ENCODE measurements around the gene SMAD3.

The SMAD3 gene

DNA sequence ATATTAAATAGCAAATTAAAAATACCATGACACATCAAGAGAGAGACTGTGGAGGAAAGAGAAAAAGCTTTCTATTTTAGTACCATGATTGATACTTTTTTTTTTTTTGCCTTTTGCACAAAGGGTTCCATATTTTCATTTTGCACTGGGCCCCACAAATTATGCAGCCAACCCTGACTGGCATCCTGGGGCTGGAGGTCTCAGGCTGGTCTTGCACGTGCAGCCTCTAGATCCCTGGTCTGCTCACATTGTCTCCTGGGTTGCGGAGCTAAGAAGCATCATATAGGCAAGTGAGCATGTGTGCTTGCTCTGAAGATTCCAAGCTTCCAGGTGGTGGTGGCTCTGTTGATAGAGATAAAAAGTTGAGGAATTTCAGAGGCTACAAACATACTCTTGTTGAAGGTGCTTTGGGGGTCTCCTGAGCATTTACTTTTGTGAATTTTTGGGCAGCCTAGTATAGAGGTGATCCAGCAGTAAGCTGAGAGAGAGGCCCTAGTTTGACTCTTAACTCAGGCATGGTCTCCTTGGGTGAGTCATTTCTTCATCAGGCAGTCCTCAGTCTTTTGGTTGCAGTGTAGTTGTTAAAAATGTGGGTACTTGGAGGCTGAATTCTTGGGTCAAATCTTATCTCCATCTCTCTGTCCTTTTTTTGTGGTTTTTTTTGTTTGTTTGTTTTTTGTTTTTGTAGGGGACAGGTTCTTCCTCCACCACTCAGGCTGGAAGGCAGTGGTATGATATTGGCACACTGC lies 31.3 kb downstream of the SMAD3 start:
- TF ChIP-seq, protein P1, sequence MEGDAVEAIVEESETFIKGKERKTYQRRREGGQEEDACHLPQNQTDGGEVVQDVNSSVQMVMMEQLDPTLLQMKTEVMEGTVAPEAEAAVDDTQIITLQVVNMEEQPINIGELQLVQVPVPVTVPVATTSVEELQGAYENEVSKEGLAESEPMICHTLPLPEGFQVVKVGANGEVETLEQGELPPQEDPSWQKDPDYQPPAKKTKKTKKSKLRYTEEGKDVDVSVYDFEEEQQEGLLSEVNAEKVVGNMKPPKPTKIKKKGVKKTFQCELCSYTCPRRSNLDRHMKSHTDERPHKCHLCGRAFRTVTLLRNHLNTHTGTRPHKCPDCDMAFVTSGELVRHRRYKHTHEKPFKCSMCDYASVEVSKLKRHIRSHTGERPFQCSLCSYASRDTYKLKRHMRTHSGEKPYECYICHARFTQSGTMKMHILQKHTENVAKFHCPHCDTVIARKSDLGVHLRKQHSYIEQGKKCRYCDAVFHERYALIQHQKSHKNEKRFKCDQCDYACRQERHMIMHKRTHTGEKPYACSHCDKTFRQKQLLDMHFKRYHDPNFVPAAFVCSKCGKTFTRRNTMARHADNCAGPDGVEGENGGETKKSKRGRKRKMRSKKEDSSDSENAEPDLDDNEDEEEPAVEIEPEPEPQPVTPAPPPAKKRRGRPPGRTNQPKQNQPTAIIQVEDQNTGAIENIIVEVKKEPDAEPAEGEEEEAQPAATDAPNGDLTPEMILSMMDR (IDR thresholded peaks at IDR 0.05; ENCODE audit: extremely low read depth, insufficient read depth, missing control alignments) = no peak
- DNase-seq (ENCODE audit: low spot score) = no peak
- in situ Hi-C loops (cut with MboI; ENCODE audit: low pct_unique_long_range_greater_than_20kb, low sequenced_read_pairs, unreplicated experiment) = loop anchor here (10.0 kb wide), 1 partner anchor 78 kb away; no protein-coding TSS in a partner anchor

DNA sequence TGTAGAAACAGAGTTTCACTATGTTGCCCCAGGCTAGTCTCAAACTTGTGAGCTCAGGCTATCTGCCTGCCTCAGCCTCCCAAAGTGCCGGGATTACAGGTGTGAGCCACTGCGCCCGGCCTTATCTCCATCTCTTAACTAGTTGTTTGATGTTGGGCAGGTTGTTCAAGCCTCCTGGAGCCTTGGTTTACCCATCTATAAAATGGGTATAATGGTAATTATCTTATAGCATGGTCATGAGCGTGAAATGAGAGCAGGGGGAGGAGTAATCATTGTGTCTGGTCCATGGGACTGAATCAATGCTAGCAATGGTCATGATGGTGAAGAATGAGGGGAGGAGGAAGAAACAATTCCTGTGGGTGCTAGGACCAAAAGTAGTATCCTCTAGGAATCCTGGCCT lies 32.0 kb downstream of the SMAD3 start:
- TF ChIP-seq, protein P1 (IDR thresholded peaks at IDR 0.05; ENCODE audit: extremely low read depth, insufficient read depth, missing control alignments) = no peak
- DNase-seq (ENCODE audit: low spot score) = no peak
- in situ Hi-C loops (cut with MboI; ENCODE audit: low pct_unique_long_range_greater_than_20kb, low sequenced_read_pairs, unreplicated experiment) = loop anchor here (10.0 kb wide), 1 partner anchor 77 kb away; no protein-coding TSS in a partner anchor

DNA sequence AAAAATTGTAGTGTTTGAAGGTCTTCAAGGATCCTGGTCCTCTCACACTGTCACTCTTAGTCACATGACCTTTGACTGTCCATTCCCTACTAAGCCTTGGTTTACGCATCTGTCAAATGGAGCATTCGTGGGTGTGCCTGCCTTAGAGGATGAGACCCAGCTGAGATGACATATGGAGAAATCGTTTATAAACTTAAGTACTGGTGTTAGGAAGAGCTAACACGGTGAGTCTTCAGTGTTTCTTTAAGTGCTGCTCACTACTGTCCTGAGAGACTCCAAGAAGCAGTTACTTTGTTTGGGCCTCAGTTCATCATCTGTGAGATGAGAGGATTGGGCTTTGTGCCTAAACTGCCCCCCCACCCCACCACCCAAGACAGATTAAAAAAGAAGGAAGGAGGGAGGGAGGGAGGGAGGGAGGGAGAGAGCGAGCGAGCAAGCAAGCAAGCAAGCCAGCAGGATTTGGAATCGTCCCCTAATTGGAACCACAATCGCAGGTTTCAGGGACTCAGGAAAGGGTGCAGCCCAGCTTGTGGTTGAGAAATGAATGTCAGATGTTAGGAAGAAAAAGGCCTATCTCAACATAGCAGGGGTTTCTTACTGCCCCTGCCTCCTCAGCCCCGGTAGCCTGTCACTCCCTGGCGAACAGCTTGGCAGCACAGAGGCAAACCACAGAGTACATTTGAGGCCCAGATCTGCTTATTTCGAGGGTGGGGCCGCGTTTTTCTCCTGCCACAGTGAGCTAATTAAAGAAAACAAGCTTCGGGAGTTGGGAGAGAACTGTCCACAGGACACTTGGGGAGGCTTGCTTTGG lies 32.7 kb downstream of the SMAD3 start:
- DNase-seq (ENCODE audit: low spot score) = no peak

DNA sequence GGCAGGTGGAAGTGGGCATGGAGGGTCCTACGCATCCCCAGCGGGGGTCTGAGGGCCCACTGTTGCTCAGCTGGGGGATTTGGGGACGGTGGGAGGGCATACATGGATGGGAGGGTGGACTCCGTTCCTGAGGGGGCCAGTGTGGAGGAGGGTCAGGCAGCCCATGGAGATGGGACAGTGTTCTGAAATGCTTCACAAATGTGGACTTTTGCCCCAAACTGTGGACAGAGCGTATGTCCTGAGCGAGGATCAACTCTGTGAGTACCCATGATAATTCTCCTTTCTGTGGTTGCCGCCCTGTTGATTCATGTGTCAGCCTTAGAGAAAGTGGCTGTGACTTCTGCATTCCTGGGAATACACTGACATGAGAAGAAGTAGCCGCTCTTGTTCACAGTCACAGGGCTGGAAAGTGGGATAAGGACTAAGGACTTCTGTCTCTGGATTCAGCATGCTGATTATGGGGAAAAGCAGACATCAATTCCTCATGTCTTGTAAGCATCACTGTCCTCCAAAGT lies 33.4 kb downstream of the SMAD3 start:
- DNase-seq (ENCODE audit: low spot score) = no peak
- in situ Hi-C loops (cut with MboI; ENCODE audit: low pct_unique_long_range_greater_than_20kb, low sequenced_read_pairs, unreplicated experiment) = loop anchor here (10.0 kb wide), 1 partner anchor 76 kb away; no protein-coding TSS in a partner anchor
- TF ChIP-seq, protein P1 (IDR thresholded peaks at IDR 0.05; ENCODE audit: extremely low read depth, insufficient read depth, missing control alignments) = no peak

More for the DNA sequence above, 32.7 kb downstream of the SMAD3 start:
- TF ChIP-seq, protein P1 (IDR thresholded peaks at IDR 0.05; ENCODE audit: extremely low read depth, insufficient read depth, missing control alignments) = no peak
- in situ Hi-C loops (cut with MboI; ENCODE audit: low pct_unique_long_range_greater_than_20kb, low sequenced_read_pairs, unreplicated experiment) = loop anchor here (10.0 kb wide), 1 partner anchor 77 kb away; no protein-coding TSS in a partner anchor

DNA sequence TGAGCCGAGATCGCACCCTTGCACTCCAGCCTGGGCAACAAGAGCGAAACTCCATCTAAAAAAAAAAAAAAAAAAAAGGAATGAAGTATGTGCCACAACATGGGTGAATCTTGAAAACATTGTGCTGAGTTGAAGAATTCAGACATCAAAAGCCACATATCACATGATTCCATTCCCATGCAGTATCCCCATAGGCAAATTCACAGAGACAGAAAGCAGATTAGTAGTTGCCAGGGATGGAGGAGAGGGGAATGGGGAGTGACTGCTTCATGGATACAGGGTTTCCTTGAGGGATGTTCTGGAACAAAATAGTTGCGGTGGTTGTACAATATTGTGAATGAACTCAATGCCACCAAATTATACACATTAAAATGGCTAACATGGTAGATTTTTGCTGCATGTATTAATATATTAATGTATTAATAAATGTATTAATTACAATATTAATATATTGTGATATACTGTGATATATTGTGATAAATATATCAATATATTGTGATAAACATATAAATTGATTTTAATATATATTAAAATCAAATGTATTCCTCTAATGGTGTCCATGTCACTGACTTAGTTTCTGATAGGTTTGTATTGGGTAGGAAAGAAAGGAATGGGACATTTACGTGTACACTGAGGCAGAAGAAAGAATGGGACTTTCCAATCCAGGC lies 34.9 kb downstream of the SMAD3 start:
- TF ChIP-seq, protein P1 (IDR thresholded peaks at IDR 0.05; ENCODE audit: extremely low read depth, insufficient read depth, missing control alignments) = no peak
- DNase-seq (ENCODE audit: low spot score) = no peak
- in situ Hi-C loops (cut with MboI; ENCODE audit: low pct_unique_long_range_greater_than_20kb, low sequenced_read_pairs, unreplicated experiment) = no loop called here
